ENCODE data around the gene ADAMTS18. TPM values are rescaled to one million over a fixed set of nuclear protein-coding genes. Genes with fewer than 3 reads are reported as not detected.

Gene ADAMTS18
- total RNA-seq, 1 experiment from 2014 or later: not detected

- Histone ChIP-seq H3K36me3 (ENCODE audit: low read depth, low read length) (no peaks in the 10 kb centered on the region), H3K4me2 (ENCODE audit: low read length) (no peak overlapping the region), H3F3A (ENCODE audit: low read length, unreplicated experiment) (no peaks in the 10 kb centered on the region), H3K79me2 (ENCODE audit: low read length) (no peaks in the 10 kb centered on the region), H3K9ac (ENCODE audit: low read length) (no peak overlapping the region), H3K27ac (ENCODE audit: low read length) (no peak overlapping the region), H3K27me3 (ENCODE audit: low read length) (no peaks in the 10 kb centered on the region), H3K9me3 (ENCODE audit: low read length) (no peaks in the 10 kb centered on the region), H3K9me2 (replicated peaks; ENCODE audit: low read length) (no peaks in the 10 kb centered on the region), H4K20me1 (ENCODE audit: low read length) (no peaks in the 10 kb centered on the region), H3K4me3 (ENCODE audit: low read length) (no peak overlapping the region), H3K4me1 (ENCODE audit: insufficient read depth, low read length) (no peaks in the 10 kb centered on the region), H2AFZ (ENCODE audit: low read length) (no peak overlapping the region)
- CTCF ChIA-PET: no interaction called here
- intact Hi-C loops (cut with micrococcal nuclease): no loop called here
- DNase-seq: no peak
- TF ChIP-seq EZH2phosphoT487 (IDR thresholded peaks at IDR 0.05; ENCODE audit: borderline replicate concordance, low read length) (no peak), CTCF (conservative IDR thresholded peaks at IDR 0.05; ENCODE audit: low read depth, low read length) (no peak), EZH2 (IDR thresholded peaks at IDR 0.05; ENCODE audit: low read length, unreplicated experiment) (no peak)
- no TSS peak for BruUV-seq (replicated peaks)
- POLR2A ChIA-PET (ENCODE audit: unreplicated experiment): no interaction called here
- ATAC-seq: no peak
These were observed 16.1 kb upstream of the ADAMTS18 start for GRCh38 chr16:77450790-77451487.

GRCh38 chr16:77449208-77449607, 14.4 kb upstream of the ADAMTS18 start:
- BruUV-seq (replicated peaks): no TSS peak
- Histone ChIP-seq H3K9me3 (ENCODE audit: low read length) (no peaks in the 10 kb centered on the region), H3K36me3 (ENCODE audit: low read depth, low read length) (no peaks in the 10 kb centered on the region), H3K27ac (ENCODE audit: low read length) (no peak overlapping the region), H3K27me3 (ENCODE audit: low read length) (no peaks in the 10 kb centered on the region; the same call in 1 of the 2 replicates), H3K79me2 (ENCODE audit: low read length) (no peaks in the 10 kb centered on the region), H3K9me2 (replicated peaks; ENCODE audit: low read length) (no peaks in the 10 kb centered on the region), H2AFZ (ENCODE audit: low read length) (no peak overlapping the region), H4K20me1 (ENCODE audit: low read length) (no peaks in the 10 kb centered on the region), H3K4me3 (ENCODE audit: low read length) (no peak overlapping the region), H3K4me2 (ENCODE audit: low read length) (no peak overlapping the region), H3K9ac (ENCODE audit: low read length) (no peak overlapping the region), H3K4me1 (ENCODE audit: insufficient read depth, low read length) (no peaks in the 10 kb centered on the region), H3F3A (ENCODE audit: low read length, unreplicated experiment) (no peaks in the 10 kb centered on the region)
- CTCF ChIA-PET: no interaction called here
- ATAC-seq (no peak), DNase-seq (no peak)
- TF ChIP-seq EZH2 (IDR thresholded peaks at IDR 0.05; ENCODE audit: low read length, unreplicated experiment) (no peak), CTCF (conservative IDR thresholded peaks at IDR 0.05; ENCODE audit: low read depth, low read length) (no peak), EZH2phosphoT487 (IDR thresholded peaks at IDR 0.05; ENCODE audit: borderline replicate concordance, low read length) (no peak)
- POLR2A ChIA-PET (ENCODE audit: unreplicated experiment): no interaction called here
- intact Hi-C loops (cut with micrococcal nuclease): no loop called here

GRCh38 chr16:77445324-77445723, 10.5 kb upstream of the ADAMTS18 start:
- Histone ChIP-seq H3K4me3 (ENCODE audit: low read length) (no peak overlapping the region), H3K9ac (ENCODE audit: low read length) (no peak overlapping the region), H3K79me2 (ENCODE audit: low read length) (no peaks in the 10 kb centered on the region), H4K20me1 (ENCODE audit: low read length) (no peaks in the 10 kb centered on the region), H3K36me3 (ENCODE audit: low read depth, low read length) (no peaks in the 10 kb centered on the region), H3F3A (ENCODE audit: low read length, unreplicated experiment) (no peaks in the 10 kb centered on the region), H3K27me3 (ENCODE audit: low read length) (no peaks in the 10 kb centered on the region; the same call in 1 of the 2 replicates), H3K27ac (ENCODE audit: low read length) (no peak overlapping the region), H3K9me3 (ENCODE audit: low read length) (no peaks in the 10 kb centered on the region), H3K4me1 (ENCODE audit: insufficient read depth, low read length) (no peaks in the 10 kb centered on the region), H2AFZ (ENCODE audit: low read length) (no peak overlapping the region), H3K9me2 (replicated peaks; ENCODE audit: low read length) (no peaks in the 10 kb centered on the region), H3K4me2 (ENCODE audit: low read length) (no peak overlapping the region)
- intact Hi-C loops (cut with micrococcal nuclease): no loop called here
- TF ChIP-seq EZH2 (IDR thresholded peaks at IDR 0.05; ENCODE audit: low read length, unreplicated experiment) (no peak), CTCF (conservative IDR thresholded peaks at IDR 0.05; ENCODE audit: low read depth, low read length) (no peak), EZH2phosphoT487 (IDR thresholded peaks at IDR 0.05; ENCODE audit: borderline replicate concordance, low read length) (no peak)
- no peak for ATAC-seq
- DNase-seq: no peak
- BruUV-seq (replicated peaks): no TSS peak
- ChIA-PET POLR2A (ENCODE audit: unreplicated experiment) (no interaction called here), CTCF (no interaction called here)
